Osteocyte (in vitro differentiated cells): ENCODE data around the gene RSU1. TPM values are rescaled to one million over a fixed set of nuclear protein-coding genes. Genes with fewer than 3 reads are reported as not detected.

Experiments
- DNase-seq: peaks from one replicate; pipeline ENCODE4 v3.0.0; 2021; ENCODE audit warnings: mixed read lengths; ENCODE audit not compliant: unreplicated experiment; ENCODE audit errors: extremely low spot score
- H3K27ac Mint-ChIP-seq: one replicate; pipeline ENCODE4 v1.8.0; 2021; ENCODE audit warnings: mild to moderate bottlenecking, mixed read lengths; ENCODE audit not compliant: unreplicated experiment
- H3K27me3 Mint-ChIP-seq: one replicate; pipeline ENCODE4 v1.8.0; 2021; ENCODE audit warnings: mixed read lengths; ENCODE audit not compliant: unreplicated experiment
- H3K36me3 Mint-ChIP-seq: one replicate; pipeline ENCODE4 v1.8.0; 2021; ENCODE audit warnings: mixed read lengths; ENCODE audit not compliant: unreplicated experiment
- H3K4me1 Mint-ChIP-seq: one replicate; pipeline ENCODE4 v1.8.0; 2021; ENCODE audit warnings: mixed read lengths; ENCODE audit not compliant: unreplicated experiment
- H3K4me3 Mint-ChIP-seq: one replicate; pipeline ENCODE4 v1.8.0; 2021; ENCODE audit warnings: mild to moderate bottlenecking, moderate library complexity, mixed read lengths; ENCODE audit not compliant: unreplicated experiment
- H3K9me3 Mint-ChIP-seq: one replicate; pipeline ENCODE4 v1.8.0; 2021; ENCODE audit warnings: mixed read lengths; ENCODE audit not compliant: unreplicated experiment
- total RNA-seq: library from RNA; stranded (reverse); gene quantifications from 2 replicates; pipeline ENCODE4 v1.2.1, GENCODE V29; 2021
- TF ChIP-seq, protein P1 (sequence below): fragments of 200-600 bp; sonication (generic); IDR thresholded peaks from 2 replicates; pipeline ENCODE4 v1.5.0; 2021; ENCODE audit warnings: antibody characterized with exemption, mild to moderate bottlenecking, moderate library complexity

RSU1 gene
- total RNA-seq, 1 donor from 2014 or later: 92.0 TPM

- Mint-ChIP-seq H3K27ac (no peak overlapping the region), H3K27me3 (peaks cover 47% of the 10 kb centered on the region), H3K36me3 (no peaks in the 10 kb centered on the region), H3K4me1 (peaks cover 5% of the 10 kb centered on the region), H3K4me3 (no peak overlapping the region), H3K9me3 (no peaks in the 10 kb centered on the region)
- TF ChIP-seq, protein P1, sequence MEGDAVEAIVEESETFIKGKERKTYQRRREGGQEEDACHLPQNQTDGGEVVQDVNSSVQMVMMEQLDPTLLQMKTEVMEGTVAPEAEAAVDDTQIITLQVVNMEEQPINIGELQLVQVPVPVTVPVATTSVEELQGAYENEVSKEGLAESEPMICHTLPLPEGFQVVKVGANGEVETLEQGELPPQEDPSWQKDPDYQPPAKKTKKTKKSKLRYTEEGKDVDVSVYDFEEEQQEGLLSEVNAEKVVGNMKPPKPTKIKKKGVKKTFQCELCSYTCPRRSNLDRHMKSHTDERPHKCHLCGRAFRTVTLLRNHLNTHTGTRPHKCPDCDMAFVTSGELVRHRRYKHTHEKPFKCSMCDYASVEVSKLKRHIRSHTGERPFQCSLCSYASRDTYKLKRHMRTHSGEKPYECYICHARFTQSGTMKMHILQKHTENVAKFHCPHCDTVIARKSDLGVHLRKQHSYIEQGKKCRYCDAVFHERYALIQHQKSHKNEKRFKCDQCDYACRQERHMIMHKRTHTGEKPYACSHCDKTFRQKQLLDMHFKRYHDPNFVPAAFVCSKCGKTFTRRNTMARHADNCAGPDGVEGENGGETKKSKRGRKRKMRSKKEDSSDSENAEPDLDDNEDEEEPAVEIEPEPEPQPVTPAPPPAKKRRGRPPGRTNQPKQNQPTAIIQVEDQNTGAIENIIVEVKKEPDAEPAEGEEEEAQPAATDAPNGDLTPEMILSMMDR: no peak
- no peak for DNase-seq
Measured at GRCh38 chr10:16570731-16571130, 246.5 kb downstream of the RSU1 start.

- TF ChIP-seq, protein P1: no peak
- no peak for DNase-seq
- Mint-ChIP-seq H3K36me3 (no peaks in the 10 kb centered on the region), H3K27ac (no peak overlapping the region), H3K27me3 (peaks cover 34% of the 10 kb centered on the region), H3K9me3 (no peaks in the 10 kb centered on the region), H3K4me1 (peaks cover 5% of the 10 kb centered on the region), H3K4me3 (peak overlapping the region; percentile 39)
Measured at GRCh38 chr10:16566202-16566805, 250.9 kb downstream of the RSU1 start.

DNA sequence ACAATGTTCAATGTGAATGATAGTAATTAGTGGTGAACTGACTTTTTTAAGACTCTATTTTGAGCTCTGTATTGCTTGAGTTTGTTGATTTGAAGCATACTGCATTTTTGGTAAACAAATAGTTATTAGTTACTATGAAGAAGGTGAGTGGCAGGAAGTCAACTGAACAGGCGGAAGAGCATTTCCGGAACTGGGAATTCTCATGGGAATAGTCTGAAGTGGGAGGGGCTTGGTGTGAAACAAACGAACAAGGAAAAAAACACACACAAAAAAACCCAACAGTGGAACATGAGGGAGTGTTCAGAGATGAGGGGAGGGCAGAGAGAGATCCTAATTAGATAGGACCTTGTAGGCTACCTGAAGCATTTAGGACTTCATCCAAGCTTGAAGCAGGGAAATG is 251.6 kb downstream of the RSU1 start:
- TF ChIP-seq, protein P1: no peak
- H3K9me3 Mint-ChIP-seq: no peaks in the 10 kb centered on the region
- no peaks in the 10 kb centered on the region for H3K36me3 Mint-ChIP-seq
- no peak overlapping the region for H3K27ac Mint-ChIP-seq
- DNase-seq: no peak
- H3K4me1 Mint-ChIP-seq: peaks cover 5% of the 10 kb centered on the region
- H3K4me3 Mint-ChIP-seq: no peak overlapping the region
- H3K27me3 Mint-ChIP-seq: peaks cover 31% of the 10 kb centered on the region

DNA sequence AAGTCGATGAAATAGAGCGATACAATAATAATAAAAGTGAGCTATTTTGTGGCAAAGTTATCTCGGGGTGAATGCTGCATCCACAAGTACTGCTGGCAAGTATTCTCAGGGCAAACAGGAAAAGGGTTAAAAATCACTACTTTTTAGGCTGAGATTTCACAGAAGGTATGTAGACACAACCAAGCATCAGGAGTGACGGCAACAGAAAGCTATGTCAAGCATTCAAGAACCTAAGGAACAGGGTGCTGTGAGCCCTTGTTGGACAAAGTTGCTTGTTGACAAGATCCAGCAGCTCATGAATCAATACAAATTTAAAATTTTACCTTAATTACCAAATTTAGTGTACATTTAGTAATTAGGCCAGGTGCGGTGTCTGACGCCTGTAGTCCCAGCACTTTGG is 254.3 kb downstream of the RSU1 start:
- peaks cover 37% of the 10 kb centered on the region for H3K27me3 Mint-ChIP-seq
- no peak overlapping the region for H3K4me3 Mint-ChIP-seq

DNA sequence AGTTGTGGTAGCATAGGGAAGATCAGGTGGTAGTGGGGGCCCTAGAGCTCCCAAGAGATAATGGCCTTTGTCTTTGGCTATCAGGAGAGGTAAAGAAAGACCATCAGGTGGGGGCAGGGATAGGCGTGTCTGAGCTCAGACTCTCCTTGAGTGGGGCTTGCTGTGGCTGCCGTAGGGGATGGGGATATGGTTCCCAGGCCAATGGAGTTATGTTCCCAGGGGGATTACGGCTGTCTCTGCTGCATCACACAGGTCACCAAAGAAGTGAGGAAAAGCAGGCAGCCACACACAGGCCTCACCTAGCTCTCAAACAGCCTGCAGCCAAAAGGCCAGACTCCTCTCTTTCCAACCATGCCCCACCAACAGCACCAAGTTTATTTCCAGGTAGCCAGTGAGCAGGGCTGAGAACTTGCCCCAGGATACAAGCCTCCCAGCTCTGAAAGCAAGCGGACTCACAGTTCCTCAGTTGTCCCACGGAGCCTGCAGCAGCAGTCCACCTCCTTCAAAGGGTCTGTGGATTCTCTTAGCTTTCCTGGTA is 257.9 kb downstream of the RSU1 start:
- Mint-ChIP-seq H3K36me3 (no peaks in the 10 kb centered on the region), H3K4me1 (no peaks in the 10 kb centered on the region), H3K9me3 (peaks cover 5% of the 10 kb centered on the region), H3K27me3 (peaks cover 55% of the 10 kb centered on the region), H3K4me3 (no peak overlapping the region), H3K27ac (no peak overlapping the region)
- no peak for DNase-seq
- TF ChIP-seq, protein P1: no peak

More for the DNA sequence above, 254.3 kb downstream of the RSU1 start:
- H3K36me3 Mint-ChIP-seq: no peaks in the 10 kb centered on the region
- H3K4me1 Mint-ChIP-seq: peaks cover 5% of the 10 kb centered on the region
- DNase-seq: no peak
- H3K9me3 Mint-ChIP-seq: peaks cover 5% of the 10 kb centered on the region
- TF ChIP-seq, protein P1: no peak
- no peak overlapping the region for H3K27ac Mint-ChIP-seq
